Vagina (tissue), 2 donors: ENCODE results near the gene CEP128. TPM values are rescaled to one million over a fixed set of nuclear protein-coding genes. Genes with fewer than 3 reads are reported as not detected.

Experiments used
- DNase-seq, 2 donors: peaks; one replicate each; pipeline ENCODE4 v3.0.0-alpha.2; 2017; ENCODE audit errors: extremely low spot score in 2 of 2
- H3K27ac ChIP-seq: fragments of 200-600 bp; sonication (generic); one replicate; pipeline ENCODE4 v1.5.1; 2019
- H3K27me3 ChIP-seq: fragments of 200-600 bp; sonication (generic); one replicate; pipeline ENCODE4 v1.5.1; 2019
- H3K36me3 ChIP-seq, 2 donors: fragments of 200-600 bp; sonication (generic); one replicate each; pipeline ENCODE4 v1.5.1; 2017 to 2019
- H3K4me1 ChIP-seq: fragments of 200-600 bp; sonication (generic); one replicate; pipeline ENCODE4 v1.5.1; 2019
- H3K4me3 ChIP-seq, 2 donors: fragments of 200-600 bp; sonication (generic); 1 replicate in 1 of 2; 2 replicates in 1 of 2; pipeline ENCODE4 v1.5.1; 2016 to 2019
- H3K9me3 ChIP-seq: fragments of 200-600 bp; sonication (generic); one replicate; pipeline ENCODE4 v1.5.1; 2019
- POLR2A ChIP-seq, 2 donors: fragments of 450-650 bp; IDR thresholded peaks; one replicate each; pipeline ENCODE4 v1.6.1; 2017; ENCODE audit warnings: antibody characterized with exemption in 2 of 2, mild to moderate bottlenecking in 2 of 2, moderate library complexity in 2 of 2
- POLR2AphosphoS5 ChIP-seq, 2 donors: sonication (generic); formaldehyde crosslinking; IDR thresholded peaks; one replicate each; pipeline ENCODE4 v1.9.0; 2017; ENCODE audit warnings: antibody characterized with exemption in 2 of 2, mild to moderate bottlenecking in 2 of 2, low read depth in 1 of 2; ENCODE audit not compliant: insufficient read depth in 1 of 2
- intact Hi-C: fragments of 100-400 bp; cut with DNase I; formaldehyde crosslinking; loops from one replicate; pipeline ENCODE4 v1.15.1; 2023
- total RNA-seq: library from RNA; depleted of rRNA; stranded (reverse); fragments of >200 nt; gene quantifications from one replicate; pipeline ENCODE4 v1.2.3, GENCODE V29; 2016
- TF ChIP-seq, protein P1 (sequence below), 3 experiments: fragments of 450-650 bp in 2 of 3; fragments of 200-600 bp in 1 of 3; sonication (generic) in 1 of 3; IDR thresholded peaks; one replicate each; pipeline ENCODE4 v1.5.1; 2017 to 2019; ENCODE audit warnings: antibody characterized with exemption in 3 of 3, mild to moderate bottlenecking in 2 of 3, moderate library complexity in 2 of 3

CEP128 gene
- total RNA-seq, 1 donor from 2014 or later = 6.6 TPM

DNA sequence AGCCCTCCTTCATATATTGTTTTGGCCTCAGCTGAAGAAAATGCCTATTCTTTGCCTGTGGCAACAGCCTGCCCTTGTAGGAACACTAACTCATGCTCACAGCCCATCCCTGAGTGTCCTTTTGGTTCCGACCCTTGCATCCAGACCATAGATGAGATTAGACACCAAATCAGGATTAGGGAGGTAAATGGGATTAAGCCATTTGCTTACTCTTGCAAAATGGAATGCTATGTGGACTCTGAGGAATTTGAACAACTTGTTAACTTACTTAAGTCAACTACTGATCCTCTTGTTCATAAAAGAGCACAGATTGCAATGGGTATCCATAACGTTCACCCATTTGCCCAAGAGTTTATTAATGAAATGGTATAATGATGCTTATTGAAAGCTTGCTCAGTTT, 41.2 kb upstream of the CEP128 start:
- intact Hi-C loops = no loop called here
- Histone ChIP-seq H3K27ac (no peak overlapping the region), H3K9me3 (no peaks in the 10 kb centered on the region), H3K4me3 (no peak overlapping the region), H3K27me3 (no peaks in the 10 kb centered on the region), H3K36me3 (no peaks in the 10 kb centered on the region), H3K4me1 (no peaks in the 10 kb centered on the region)
- no peak for DNase-seq
- TF ChIP-seq, protein P1, sequence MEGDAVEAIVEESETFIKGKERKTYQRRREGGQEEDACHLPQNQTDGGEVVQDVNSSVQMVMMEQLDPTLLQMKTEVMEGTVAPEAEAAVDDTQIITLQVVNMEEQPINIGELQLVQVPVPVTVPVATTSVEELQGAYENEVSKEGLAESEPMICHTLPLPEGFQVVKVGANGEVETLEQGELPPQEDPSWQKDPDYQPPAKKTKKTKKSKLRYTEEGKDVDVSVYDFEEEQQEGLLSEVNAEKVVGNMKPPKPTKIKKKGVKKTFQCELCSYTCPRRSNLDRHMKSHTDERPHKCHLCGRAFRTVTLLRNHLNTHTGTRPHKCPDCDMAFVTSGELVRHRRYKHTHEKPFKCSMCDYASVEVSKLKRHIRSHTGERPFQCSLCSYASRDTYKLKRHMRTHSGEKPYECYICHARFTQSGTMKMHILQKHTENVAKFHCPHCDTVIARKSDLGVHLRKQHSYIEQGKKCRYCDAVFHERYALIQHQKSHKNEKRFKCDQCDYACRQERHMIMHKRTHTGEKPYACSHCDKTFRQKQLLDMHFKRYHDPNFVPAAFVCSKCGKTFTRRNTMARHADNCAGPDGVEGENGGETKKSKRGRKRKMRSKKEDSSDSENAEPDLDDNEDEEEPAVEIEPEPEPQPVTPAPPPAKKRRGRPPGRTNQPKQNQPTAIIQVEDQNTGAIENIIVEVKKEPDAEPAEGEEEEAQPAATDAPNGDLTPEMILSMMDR (IDR thresholded peaks at IDR 0.05) = no peak
- TF ChIP-seq POLR2A (IDR thresholded peaks at IDR 0.05) (no peak), POLR2AphosphoS5 (IDR thresholded peaks at IDR 0.05; ENCODE audit: insufficient read depth in 1 of 2, low read depth in 1 of 2) (no peak)

DNA sequence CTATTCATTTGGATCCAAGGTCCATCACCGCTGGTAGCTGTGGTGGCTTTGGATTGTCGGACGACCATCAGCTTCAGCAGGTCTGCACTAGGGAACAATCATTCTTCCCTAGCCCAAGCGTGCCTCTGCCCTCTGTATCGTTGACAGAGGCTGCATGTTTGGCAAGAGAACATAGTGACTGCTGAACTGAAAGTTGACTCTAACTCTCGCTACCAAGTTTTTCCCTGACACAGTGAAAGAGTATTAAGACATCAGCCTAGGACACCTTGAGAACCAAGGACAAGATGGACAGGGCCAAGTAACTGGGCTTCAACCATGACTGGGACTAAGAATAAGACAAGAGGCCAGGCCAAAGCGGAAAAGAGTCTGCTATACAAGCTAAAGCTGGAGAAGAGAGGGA, 40.1 kb upstream of the CEP128 start:
- H3K36me3 ChIP-seq = no peaks in the 10 kb centered on the region
- no peak overlapping the region for H3K27ac ChIP-seq
- TF ChIP-seq, protein P1 (IDR thresholded peaks at IDR 0.05) = no peak
- TF ChIP-seq POLR2AphosphoS5 (IDR thresholded peaks at IDR 0.05; ENCODE audit: insufficient read depth in 1 of 2, low read depth in 1 of 2) = no peak
- no peak for TF ChIP-seq POLR2A (IDR thresholded peaks at IDR 0.05)
- H3K9me3 ChIP-seq = no peaks in the 10 kb centered on the region
- intact Hi-C loops = no loop called here
- DNase-seq = no peak
- no peak overlapping the region for H3K4me3 ChIP-seq
- H3K27me3 ChIP-seq = no peaks in the 10 kb centered on the region
- H3K4me1 ChIP-seq = no peaks in the 10 kb centered on the region

DNA sequence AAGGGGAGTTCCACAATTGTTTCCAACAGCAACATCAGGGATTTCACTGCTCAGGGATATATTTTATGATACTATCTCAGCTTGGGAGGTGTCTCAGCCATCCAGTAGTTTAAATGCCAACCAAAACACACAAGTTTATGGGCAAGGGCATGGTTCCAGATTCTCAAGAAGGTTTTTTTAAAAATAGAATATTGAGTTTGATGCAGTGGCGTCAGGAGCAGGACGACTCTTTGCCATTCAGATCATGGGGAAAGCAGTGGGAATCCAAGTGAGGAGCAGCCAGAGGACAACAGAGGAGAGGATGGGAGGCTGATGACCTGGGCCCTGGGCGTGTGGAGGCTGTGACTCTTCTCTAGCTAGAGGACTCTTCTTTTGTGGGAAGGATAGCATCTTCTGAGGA, 39.6 kb upstream of the CEP128 start:
- TF ChIP-seq POLR2A (IDR thresholded peaks at IDR 0.05) = no peak
- TF ChIP-seq, protein P1 (IDR thresholded peaks at IDR 0.05) = no peak

DNA sequence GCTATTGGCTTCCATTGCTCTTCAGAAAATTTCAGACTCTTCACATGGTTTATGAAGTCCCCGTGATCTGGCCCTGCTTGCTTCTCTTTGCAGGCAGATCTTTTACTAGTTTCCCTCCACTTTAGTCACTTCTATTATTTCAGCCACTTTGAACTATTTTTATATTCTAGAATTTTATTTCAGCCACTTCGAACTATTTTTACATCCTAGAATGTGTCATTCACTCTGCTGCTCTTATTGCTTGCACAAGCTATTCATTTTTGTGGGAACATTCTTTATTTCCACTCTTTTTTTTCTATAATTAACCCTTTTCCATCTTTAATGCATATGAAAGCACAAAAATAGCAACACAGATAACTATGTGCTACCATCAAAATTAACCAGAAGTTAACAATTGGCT, 38.4 kb upstream of the CEP128 start:
- intact Hi-C loops = no loop called here
- H3K4me3 ChIP-seq = no peak overlapping the region

More for the DNA sequence above, 39.6 kb upstream of the CEP128 start:
- no peaks in the 10 kb centered on the region for H3K9me3 ChIP-seq
- no peak overlapping the region for H3K4me3 ChIP-seq
- H3K27me3 ChIP-seq = no peaks in the 10 kb centered on the region
- no peak for DNase-seq
- no peaks in the 10 kb centered on the region for H3K36me3 ChIP-seq
- no peak overlapping the region for H3K27ac ChIP-seq
- intact Hi-C loops = no loop called here
- no peaks in the 10 kb centered on the region for H3K4me1 ChIP-seq

DNA sequence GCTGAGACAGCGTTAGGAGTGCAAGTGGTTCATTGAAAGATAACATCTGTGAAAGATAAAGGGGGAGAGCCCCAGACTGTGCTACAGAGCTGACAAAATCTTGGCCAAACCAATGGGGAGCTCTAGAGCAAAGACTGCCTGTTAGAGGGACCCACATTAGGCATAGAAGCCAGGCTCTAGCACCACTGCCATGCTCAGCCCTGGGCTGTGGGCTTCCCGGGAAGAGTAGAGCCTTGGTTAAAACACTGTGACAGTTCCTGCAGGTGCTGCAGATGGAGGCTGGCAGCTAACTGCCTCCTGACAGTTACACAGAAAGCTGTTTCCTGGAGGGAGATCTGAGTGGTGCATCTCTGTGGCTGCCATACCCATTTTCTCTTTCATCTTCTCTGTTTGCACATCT, 36.9 kb upstream of the CEP128 start:
- Histone ChIP-seq H3K27ac (no peak overlapping the region), H3K9me3 (no peaks in the 10 kb centered on the region), H3K36me3 (no peaks in the 10 kb centered on the region), H3K4me3 (no peak overlapping the region), H3K27me3 (no peaks in the 10 kb centered on the region), H3K4me1 (peaks cover 22% of the 10 kb centered on the region)
- DNase-seq = no peak
- TF ChIP-seq, protein P1 (IDR thresholded peaks at IDR 0.05) = no peak
- TF ChIP-seq POLR2A (IDR thresholded peaks at IDR 0.05) = no peak
- TF ChIP-seq POLR2AphosphoS5 (IDR thresholded peaks at IDR 0.05; ENCODE audit: insufficient read depth in 1 of 2, low read depth in 1 of 2) = no peak
- intact Hi-C loops = no loop called here

More for the DNA sequence above, 38.4 kb upstream of the CEP128 start:
- Histone ChIP-seq H3K4me1 (peaks cover 6% of the 10 kb centered on the region), H3K27ac (no peak overlapping the region), H3K36me3 (no peaks in the 10 kb centered on the region), H3K9me3 (no peaks in the 10 kb centered on the region), H3K27me3 (no peaks in the 10 kb centered on the region)
- TF ChIP-seq, protein P1 (IDR thresholded peaks at IDR 0.05) = no peak
- TF ChIP-seq POLR2AphosphoS5 (IDR thresholded peaks at IDR 0.05; ENCODE audit: insufficient read depth in 1 of 2, low read depth in 1 of 2) (no peak), POLR2A (IDR thresholded peaks at IDR 0.05) (no peak)
- DNase-seq = no peak
